ENCODE results near the gene CAPN8. TPM values are rescaled to one million over a fixed set of nuclear protein-coding genes. Genes with fewer than 3 reads are reported as not detected.

Gene CAPN8
- total and polyA plus RNA-seq, 2 donors (not counting 1 experiment from before 2014, with no cell fraction given): 0.37 to 0.52 TPM

DNA sequence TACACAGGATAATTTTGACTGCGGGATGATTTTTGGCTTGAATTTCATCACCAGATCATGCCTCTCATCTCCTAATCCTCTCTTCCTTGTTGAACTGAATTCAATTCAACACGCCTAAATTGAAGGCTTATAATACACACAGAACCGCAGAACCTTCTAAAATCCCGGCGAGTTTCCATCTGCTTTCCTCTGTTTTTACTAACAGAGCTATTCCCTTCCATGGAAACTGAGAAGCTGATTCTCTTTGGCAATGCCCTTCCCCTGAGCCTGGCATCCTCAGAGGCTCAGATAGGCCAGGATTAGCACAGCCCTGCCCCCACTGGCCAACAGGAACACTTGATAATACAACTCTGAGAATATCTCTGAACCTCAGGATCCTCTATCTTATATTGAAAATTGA, 130.2 kb downstream of the CAPN8 start:
- Histone ChIP-seq H3K4me3 (ENCODE audit: control extremely low read depth in 1 of 5, extremely low read depth in 1 of 5, insufficient read depth in 1 of 5, low read depth in 2 of 5, low read length in 4 of 5) (no peak overlapping the region), H3K9ac (ENCODE audit: low read length) (no peak overlapping the region), H3K27me3 (replicated peaks in 1 of 4; ENCODE audit: control extremely low read depth in 1 of 4, control insufficient read depth in 3 of 4, insufficient read depth in 4 of 4, low read length in 3 of 4) (peaks cover 0 to 7% (median 0%) of the 10 kb centered on the region in 4 experiments), H4K20me1 (ENCODE audit: control insufficient read depth, insufficient read depth, low read length, poor library complexity, severe bottlenecking) (no peaks in the 10 kb centered on the region), H3K4me1 (ENCODE audit: control insufficient read depth in 2 of 2, insufficient read depth in 2 of 2, low read length in 2 of 2) (no peaks in the 10 kb centered on the region), H3K79me2 (ENCODE audit: control insufficient read depth, insufficient read depth, low read length) (no peaks in the 10 kb centered on the region), H2AFZ (ENCODE audit: insufficient read depth, low read depth, low read length, poor library complexity, severe bottlenecking) (no peak overlapping the region), H3K9me3 (ENCODE audit: control extremely low read depth in 1 of 3, control insufficient read depth in 2 of 3, insufficient read depth in 1 of 3, low read length in 2 of 3) (no peaks in the 10 kb centered on the region), H3K36me3 (replicated peaks in 1 of 2; ENCODE audit: control extremely low read depth in 1 of 2, control insufficient read depth in 1 of 2, extremely low read depth in 1 of 2, insufficient read depth in 2 of 2, low read length in 1 of 2) (no peaks in the 10 kb centered on the region), H3K4me2 (replicated peaks; ENCODE audit: low read depth, low read length, poor library complexity, severe bottlenecking) (no peak overlapping the region), H3K27ac (ENCODE audit: low read length in 2 of 2) (no peak overlapping the region)
- no peak for DNase-seq
- Mint-ChIP-seq H3K4me1 (no peaks in the 10 kb centered on the region), H3K4me3 (no peak overlapping the region), H3K27ac (no peak overlapping the region), H3K27me3 (peaks cover 32% of the 10 kb centered on the region), H3K9me3 (ENCODE audit: insufficient read depth) (no peaks in the 10 kb centered on the region)
- TF ChIP-seq, protein P1, sequence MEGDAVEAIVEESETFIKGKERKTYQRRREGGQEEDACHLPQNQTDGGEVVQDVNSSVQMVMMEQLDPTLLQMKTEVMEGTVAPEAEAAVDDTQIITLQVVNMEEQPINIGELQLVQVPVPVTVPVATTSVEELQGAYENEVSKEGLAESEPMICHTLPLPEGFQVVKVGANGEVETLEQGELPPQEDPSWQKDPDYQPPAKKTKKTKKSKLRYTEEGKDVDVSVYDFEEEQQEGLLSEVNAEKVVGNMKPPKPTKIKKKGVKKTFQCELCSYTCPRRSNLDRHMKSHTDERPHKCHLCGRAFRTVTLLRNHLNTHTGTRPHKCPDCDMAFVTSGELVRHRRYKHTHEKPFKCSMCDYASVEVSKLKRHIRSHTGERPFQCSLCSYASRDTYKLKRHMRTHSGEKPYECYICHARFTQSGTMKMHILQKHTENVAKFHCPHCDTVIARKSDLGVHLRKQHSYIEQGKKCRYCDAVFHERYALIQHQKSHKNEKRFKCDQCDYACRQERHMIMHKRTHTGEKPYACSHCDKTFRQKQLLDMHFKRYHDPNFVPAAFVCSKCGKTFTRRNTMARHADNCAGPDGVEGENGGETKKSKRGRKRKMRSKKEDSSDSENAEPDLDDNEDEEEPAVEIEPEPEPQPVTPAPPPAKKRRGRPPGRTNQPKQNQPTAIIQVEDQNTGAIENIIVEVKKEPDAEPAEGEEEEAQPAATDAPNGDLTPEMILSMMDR (IDR thresholded peaks at IDR 0.05): no peak
- TF ChIP-seq EZH2 (IDR thresholded peaks at IDR 0.05; ENCODE audit: borderline replicate concordance, insufficient read depth, low read depth, low read length, poor library complexity, severe bottlenecking): no peak
- CTCF ChIA-PET: no interaction called here
- POLR2A ChIA-PET: no interaction called here
- 100% methylated on average over 2 of the region's 5 CpGs for WGBS (ENCODE audit: insufficient coverage)
- intact Hi-C loops (cut with micrococcal nuclease): no loop called here
- ATAC-seq (ENCODE audit: low read depth): no peak

DNA sequence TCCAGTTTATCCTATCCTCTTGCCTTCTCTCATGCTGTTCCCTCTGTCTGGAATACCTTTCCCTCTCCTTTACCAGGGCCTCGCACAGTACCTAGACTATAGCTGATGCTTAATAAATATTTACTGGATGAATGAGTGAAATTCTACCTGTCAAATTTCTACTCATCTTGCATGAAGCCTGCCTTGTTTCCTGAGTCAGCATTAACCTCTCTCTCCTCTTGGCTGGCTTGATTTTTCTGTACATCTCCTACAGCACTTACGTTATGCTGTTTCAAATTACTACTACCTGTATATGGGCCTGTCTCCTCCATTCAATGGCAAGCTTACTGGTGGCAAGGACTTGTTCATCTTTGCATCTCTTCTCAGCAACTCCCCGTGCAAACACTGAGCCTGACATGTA, 130.8 kb downstream of the CAPN8 start:
- no peak overlapping the region for H2AFZ ChIP-seq (ENCODE audit: insufficient read depth, low read depth, low read length, poor library complexity, severe bottlenecking)
- intact Hi-C loops (cut with micrococcal nuclease): no loop called here
- H3K4me3 ChIP-seq (ENCODE audit: control extremely low read depth in 1 of 5, extremely low read depth in 1 of 5, insufficient read depth in 1 of 5, low read depth in 2 of 5, low read length in 4 of 5): no peak overlapping the region
- no peak for ATAC-seq (ENCODE audit: low read depth)
- no peak overlapping the region for H3K27ac Mint-ChIP-seq
- no peaks in the 10 kb centered on the region for H3K36me3 ChIP-seq (replicated peaks in 1 of 2; ENCODE audit: control extremely low read depth in 1 of 2, control insufficient read depth in 1 of 2, extremely low read depth in 1 of 2, insufficient read depth in 2 of 2, low read length in 1 of 2)
- 80% methylated on average over 1 of the region's 3 CpGs for WGBS (ENCODE audit: insufficient coverage)
- H3K4me3 Mint-ChIP-seq: no peak overlapping the region
- no peak overlapping the region for H3K4me2 ChIP-seq (replicated peaks; ENCODE audit: low read depth, low read length, poor library complexity, severe bottlenecking)
- no peaks in the 10 kb centered on the region for H3K4me1 ChIP-seq (ENCODE audit: control insufficient read depth in 2 of 2, insufficient read depth in 2 of 2, low read length in 2 of 2)
- no peaks in the 10 kb centered on the region for H3K9me3 Mint-ChIP-seq (ENCODE audit: insufficient read depth)
- DNase-seq: no peak
- no peaks in the 10 kb centered on the region for H3K79me2 ChIP-seq (ENCODE audit: control insufficient read depth, insufficient read depth, low read length)
- H3K27me3 Mint-ChIP-seq: peaks cover 32% of the 10 kb centered on the region
- H3K4me1 Mint-ChIP-seq: no peaks in the 10 kb centered on the region
- H3K27me3 ChIP-seq (replicated peaks in 1 of 4; ENCODE audit: control extremely low read depth in 1 of 4, control insufficient read depth in 3 of 4, insufficient read depth in 4 of 4, low read length in 3 of 4): peaks cover 0 to 6% (median 0%) of the 10 kb centered on the region in 4 experiments
- POLR2A ChIA-PET: no interaction called here
- no peak for TF ChIP-seq EZH2 (IDR thresholded peaks at IDR 0.05; ENCODE audit: borderline replicate concordance, insufficient read depth, low read depth, low read length, poor library complexity, severe bottlenecking)
- TF ChIP-seq, protein P1 (IDR thresholded peaks at IDR 0.05): no peak
- H3K9ac ChIP-seq (ENCODE audit: low read length): no peak overlapping the region
- CTCF ChIA-PET: no interaction called here
- H4K20me1 ChIP-seq (ENCODE audit: control insufficient read depth, insufficient read depth, low read length, poor library complexity, severe bottlenecking): no peaks in the 10 kb centered on the region
- no peaks in the 10 kb centered on the region for H3K9me3 ChIP-seq (ENCODE audit: control extremely low read depth in 1 of 3, control insufficient read depth in 2 of 3, insufficient read depth in 1 of 3, low read length in 2 of 3)
- H3K27ac ChIP-seq (ENCODE audit: low read length in 2 of 2): no peak overlapping the region

Data from B cell (primary cell).